HG02571 (cell line): ENCODE measurements around the gene CLCF1.
A peak's percentile ranks its signal among the peaks of the same experiment; 100 is the strongest.
"Not testable (repeated sequence)": the region's sequence is repeated elsewhere in the genome, so short reads cannot be mapped to it uniquely, and the experiment has no call there.

Experiments used
- ATAC-seq: cut with Tn5 transposase; IDR thresholded peaks from one replicate; pipeline ENCODE4 v1.9.1; 2021; ENCODE audit warnings: mild to moderate bottlenecking, moderate library complexity; ENCODE audit not compliant: unreplicated experiment

Gene CLCF1

DNA sequence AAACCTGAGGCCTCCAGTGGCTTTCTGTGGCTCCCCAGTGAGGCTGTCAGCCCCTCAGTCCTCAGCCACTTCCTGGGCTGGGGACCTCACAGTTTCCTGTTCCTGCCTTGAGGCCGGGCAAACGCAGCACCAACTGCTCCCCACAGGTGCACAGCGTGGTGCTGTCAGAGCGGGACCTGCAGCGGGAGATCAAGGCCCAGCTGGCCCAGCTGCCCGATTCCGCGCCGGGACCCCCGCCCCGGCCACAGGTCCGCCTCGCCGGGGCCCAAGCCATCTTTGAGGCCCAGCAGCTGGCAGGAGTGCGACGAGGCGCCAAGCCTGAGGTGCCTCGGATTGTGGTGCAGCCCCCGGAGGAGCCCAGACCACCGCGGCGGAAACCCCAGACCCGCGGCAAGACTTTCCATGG, 35.9 kb upstream of the CLCF1 start:
- no peak for ATAC-seq

DNA sequence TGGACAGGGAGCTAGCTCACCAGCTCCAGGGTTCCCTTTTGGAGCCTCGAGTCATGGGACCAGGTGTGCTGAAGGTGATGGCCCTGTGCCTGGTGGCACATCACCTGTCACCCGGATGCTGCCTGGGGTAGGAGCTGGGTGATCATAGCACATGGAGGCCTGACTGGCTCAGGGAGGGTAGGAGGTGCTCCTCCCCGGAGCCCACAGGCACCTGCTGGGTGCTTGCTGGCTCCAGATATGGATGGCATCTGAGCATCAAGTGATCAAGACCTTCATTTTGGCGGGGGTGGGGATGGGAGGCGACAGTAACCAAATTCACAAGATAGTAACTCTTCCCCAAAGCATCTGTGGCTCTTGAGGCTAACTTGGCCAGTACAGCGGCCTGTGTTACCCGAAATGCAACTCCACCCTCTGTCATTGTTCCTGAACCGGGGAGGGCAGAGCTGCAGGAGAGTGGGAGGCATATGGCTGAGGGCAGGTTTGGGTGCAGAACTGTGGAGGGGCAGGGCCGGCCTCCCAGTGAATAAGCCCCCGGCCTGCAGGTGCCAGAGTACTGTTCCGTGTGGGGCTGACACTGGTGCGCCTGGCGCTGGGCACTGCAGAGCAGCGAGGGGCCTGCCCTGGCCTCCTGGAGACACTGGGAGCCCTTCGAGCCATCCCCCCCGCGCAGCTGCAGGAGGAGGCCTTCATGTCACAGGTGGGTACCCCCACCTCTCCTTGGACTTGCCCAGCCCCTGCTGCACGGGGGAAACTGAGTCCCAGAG, 35.2 kb upstream of the CLCF1 start:
- no peak for ATAC-seq

GRCh38 chr11:67407688-67408163, 34.3 kb upstream of the CLCF1 start:
- ATAC-seq, result no peak

- ATAC-seq, result no peak
These were observed 33.7 kb upstream of the CLCF1 start for GRCh38 chr11:67406969-67407687.

- ATAC-seq, result no peak
These were observed 33.1 kb upstream of the CLCF1 start for GRCh38 chr11:67406420-67406968.

- ATAC-seq, result no peak
These were observed 32.4 kb upstream of the CLCF1 start for GRCh38 chr11:67405688-67406339.

DNA sequence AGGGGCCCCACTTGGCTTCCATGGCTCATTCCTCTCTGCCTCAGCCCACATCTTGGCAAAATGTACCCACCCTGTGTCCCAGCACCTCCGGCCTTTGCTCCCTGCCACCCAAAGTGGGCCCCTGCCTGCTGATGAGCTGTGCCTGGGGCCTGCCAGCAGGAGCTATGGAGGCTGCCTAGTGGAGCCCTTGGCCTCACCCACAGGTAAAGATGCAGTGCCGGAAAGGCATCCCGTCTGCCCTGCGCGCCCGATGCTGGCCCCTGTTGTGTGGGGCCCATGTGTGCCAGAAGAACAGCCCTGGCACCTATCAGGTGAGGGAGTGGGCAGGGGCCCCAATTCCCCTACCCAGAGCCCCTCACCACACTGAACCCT, 31.8 kb upstream of the CLCF1 start:
- no peak for ATAC-seq

DNA sequence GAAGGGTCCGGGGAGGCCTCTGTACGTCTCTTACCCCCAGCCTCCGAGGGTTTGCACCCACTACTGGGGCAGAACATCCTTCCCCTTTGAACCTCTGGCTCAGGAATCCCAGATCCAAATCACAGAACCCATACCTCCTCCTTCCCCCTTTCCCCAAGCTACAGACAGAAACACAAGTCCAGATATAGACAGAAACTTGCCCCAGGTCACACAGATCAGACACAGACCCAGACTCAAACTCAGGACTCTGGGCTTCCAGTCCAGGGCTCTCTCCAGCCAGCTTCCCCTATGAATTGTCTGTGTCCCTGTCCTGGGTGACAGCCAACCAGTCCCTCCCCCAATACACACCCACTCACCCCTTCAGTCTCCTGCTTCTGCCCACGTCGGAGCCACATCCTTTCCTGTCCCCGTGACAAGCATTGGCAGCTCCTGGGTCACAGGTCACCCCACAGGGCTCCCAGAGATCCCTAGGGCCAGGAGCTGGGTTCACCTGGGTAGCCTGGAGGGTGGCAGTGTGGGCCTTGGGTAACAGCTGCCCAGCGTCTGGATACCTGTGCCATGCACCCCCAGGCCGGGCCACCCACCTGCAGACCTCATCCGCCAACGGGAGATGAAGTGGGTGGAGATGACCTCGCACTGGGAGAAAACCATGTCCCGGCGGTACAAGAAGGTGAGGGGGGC, 31.3 kb upstream of the CLCF1 start:
- no peak for ATAC-seq

DNA sequence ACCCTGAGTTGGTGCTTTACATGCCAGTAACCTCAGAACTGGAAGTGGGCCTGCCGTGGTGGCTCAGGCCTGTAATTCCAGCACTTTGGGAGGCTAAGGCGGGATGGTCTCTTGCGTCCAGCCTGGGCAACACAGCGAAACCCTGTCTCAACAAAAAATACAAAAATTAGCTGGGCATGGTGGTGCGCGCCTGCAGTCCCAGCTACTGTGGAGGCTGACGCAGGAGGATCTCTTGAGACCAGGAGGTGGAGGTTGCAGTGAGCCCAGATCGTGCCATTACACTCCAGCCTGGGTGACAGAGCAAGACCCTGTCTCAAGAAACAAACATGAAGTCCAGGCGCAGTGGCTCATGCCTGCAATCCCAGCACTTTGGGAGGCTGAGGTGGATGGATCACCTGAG, 29.7 kb upstream of the CLCF1 start:
- not testable (repeated sequence) for ATAC-seq

- ATAC-seq, result not testable (repeated sequence)
These were observed 28.9 kb upstream of the CLCF1 start for GRCh38 chr11:67402192-67402839.

- peak; percentile 58 for ATAC-seq
These were observed 28.2 kb upstream of the CLCF1 start, which contains the start of gene PPP1CA for GRCh38 chr11:67401495-67402191. PPP1CA (minus strand) TSS chr11:67401858; CDS start chr11:67401782, 76 bp downstream.

GRCh38 chr11:67400942-67401494, 27.6 kb upstream of the CLCF1 start:
- peak; percentile 24 for ATAC-seq

DNA sequence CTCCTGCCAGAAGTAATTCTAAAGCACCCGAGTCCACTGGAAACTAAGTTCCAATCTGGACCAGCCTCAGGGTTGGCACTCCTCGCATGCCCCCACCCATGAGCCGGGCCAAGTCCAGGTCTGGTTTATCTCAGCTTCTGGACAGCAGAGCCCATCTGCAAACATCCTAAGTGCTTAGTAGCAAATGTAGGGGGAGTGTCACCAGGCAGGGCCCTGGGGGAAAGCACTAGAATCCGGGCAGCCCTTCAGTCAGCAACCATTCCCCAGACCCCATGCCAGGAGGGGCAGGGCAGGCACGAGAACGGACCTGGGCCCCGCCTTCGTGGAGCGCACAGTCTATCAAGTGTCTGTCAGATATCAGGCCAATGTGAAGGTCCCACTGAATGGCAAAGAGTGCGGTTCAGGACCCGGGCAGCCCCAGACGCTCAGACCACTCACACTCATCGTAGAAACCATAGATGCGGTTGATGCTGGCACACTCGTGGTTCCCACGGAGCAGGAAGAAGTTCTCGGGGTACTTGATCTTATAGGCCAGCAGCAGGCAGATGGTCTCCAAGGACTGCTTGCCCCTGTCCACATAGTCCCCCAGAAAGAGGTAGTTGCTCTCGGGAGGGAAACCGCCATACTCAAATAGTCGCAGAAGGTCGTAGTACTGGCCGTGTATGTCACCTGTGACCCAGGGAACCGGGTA, 27.0 kb upstream of the CLCF1 start:
- no peak for ATAC-seq

DNA sequence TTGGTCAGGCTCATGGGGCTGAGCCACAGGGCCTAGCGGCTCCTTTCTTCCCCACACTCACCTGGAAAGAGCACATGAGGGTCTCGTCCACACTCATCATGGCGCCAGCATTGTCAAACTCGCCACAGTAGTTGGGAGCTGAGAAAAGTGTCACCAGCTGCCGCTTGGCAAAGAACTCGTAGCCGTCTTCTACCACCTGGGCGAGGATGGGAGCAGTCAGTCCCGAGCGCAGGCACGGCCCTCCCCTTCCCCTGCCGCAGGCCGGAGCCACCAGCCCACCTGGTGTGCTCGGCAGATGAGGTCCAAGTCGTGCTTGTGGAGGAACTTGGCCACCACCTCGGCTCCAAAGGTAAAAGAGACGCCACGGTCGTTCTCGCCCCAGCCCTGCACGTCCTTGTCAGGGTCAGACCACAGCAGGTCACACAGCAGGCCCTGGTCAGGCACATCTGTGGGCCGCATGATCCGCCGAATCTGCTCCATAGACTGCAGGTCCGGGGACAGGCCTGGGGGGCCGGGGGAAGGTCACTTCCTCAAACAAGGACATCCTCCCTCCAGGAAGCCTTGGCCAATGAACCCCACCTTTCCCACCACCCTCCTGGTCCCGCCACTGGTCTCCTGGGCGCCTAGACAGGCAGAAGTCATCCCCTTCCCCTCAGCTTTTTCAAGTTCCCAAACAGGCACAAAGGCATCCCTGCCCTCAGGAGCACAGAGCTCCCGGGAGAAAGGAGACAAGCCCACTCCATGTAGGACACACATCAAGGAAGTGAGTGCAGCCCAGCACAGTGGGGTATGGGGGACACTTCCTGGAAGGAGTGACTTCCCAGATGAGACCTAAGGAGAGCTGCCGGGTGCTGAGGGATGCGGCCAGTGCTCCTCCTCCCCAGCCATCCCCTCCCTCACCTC, 25.5 kb upstream of the CLCF1 start:
- no peak for ATAC-seq

DNA sequence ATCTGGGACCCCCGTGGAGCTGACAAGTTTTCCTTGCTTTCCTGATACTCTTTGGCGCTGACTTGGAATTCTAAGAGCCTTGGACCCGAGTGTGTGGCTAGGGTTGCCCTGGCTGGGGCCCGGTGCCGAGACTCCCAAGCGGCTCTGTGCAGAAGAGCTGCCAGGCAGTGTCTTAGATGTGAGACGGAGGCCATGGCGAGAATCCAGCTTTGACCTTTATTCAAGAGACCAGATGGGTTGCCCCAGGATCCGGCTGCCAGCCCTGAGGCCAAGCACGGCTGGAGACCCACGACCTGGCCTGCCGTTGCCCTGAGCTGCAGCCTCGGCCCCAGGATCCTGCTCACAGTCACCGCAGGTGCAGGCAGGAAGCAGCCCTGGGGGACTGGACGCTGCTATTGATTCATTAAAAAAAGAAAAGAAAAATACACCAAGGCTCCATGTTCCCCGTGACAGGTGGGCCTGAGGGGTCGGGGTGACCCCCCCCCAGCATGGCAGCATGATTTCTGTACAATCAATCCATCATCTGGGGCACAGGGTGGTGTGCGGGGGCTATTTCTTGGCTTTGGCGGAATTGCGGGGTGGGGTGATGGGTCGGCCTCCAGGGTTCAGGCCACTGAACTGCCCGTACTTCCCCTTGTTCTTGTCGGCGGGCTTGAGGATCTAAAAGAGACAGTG, 24.7 kb upstream of the CLCF1 start:
- ATAC-seq, result no peak

- no peak for ATAC-seq
These were observed 24.1 kb upstream of the CLCF1 start for GRCh38 chr11:67397536-67397935.
